IMR-90 (cell line): ENCODE measurements around the gene AKR1E2. TPM values are rescaled to one million over a fixed set of nuclear protein-coding genes. Genes with fewer than 3 reads are reported as not detected.

Experiments
- ATAC-seq: fragments of 200-7000 bp; cut with Tn5 transposase; 2 replicates; pipeline ENCODE4 v1.9.1; 2020; ENCODE audit warnings: low read depth, mild to moderate bottlenecking, moderate library complexity
- BruUV-seq: library from RNA; stranded (reverse); fragments of 400-500 nt; replicated peaks from 2 replicates; lab custom pipeline; 2021; lab: Mats Ljungman, UMichigan
- CTCF ChIA-PET: fragments of 300-600 bp; formaldehyde crosslinking; extraction: SDS; loops from one replicate; lab custom pipeline; 2021; ENCODE audit warnings: antibody characterized with exemption; lab: Yijun Ruan, JAX
- POLR2A ChIA-PET: fragments of 300-600 bp; sonication (Branson Sonifier 250); formaldehyde crosslinking; loops from one replicate; lab custom pipeline; 2022; ENCODE audit warnings: antibody characterized with exemption; ENCODE audit not compliant: unreplicated experiment; lab: Charles Lee
- DNase-seq: peaks from one replicate; pipeline ENCODE4 v3.0.0; 2013
- H2AFZ ChIP-seq: replicated peaks from 2 replicates; pipeline ENCODE3; 2013; ENCODE audit warnings: low read length, mild to moderate bottlenecking; ENCODE audit not compliant: poor library complexity
- H2AK5ac ChIP-seq: 2 replicates; pipeline ENCODE4 v1.6.1; 2013; ENCODE audit warnings: low read depth, low read length, inconsistent platforms
- H2AK9ac ChIP-seq: replicated peaks from 2 replicates; pipeline ENCODE3; 2013; ENCODE audit warnings: mild to moderate bottlenecking, low read depth, low read length, moderate library complexity; ENCODE audit not compliant: poor library complexity
- H2BK120ac ChIP-seq: 2 replicates; pipeline ENCODE4 v1.6.1; 2013; ENCODE audit warnings: low read depth, low read length, inconsistent platforms
- H2BK15ac ChIP-seq: 3 replicates; pipeline ENCODE4 v1.6.1; 2013; ENCODE audit warnings: low read depth, low read length, inconsistent platforms
- H2BK20ac ChIP-seq: 2 replicates; pipeline ENCODE4 v1.6.1; 2013; ENCODE audit warnings: low read depth, mild to moderate bottlenecking, inconsistent platforms, low read length, moderate library complexity
- H2BK5ac ChIP-seq: 2 replicates; pipeline ENCODE4 v1.6.1; 2013; ENCODE audit warnings: mild to moderate bottlenecking, low read depth, low read length, inconsistent platforms; ENCODE audit not compliant: poor library complexity, severe bottlenecking
- H3K14ac ChIP-seq: replicated peaks from 2 replicates; pipeline ENCODE4 v1.6.1; 2013; ENCODE audit warnings: low read depth, low read length, inconsistent platforms
- H3K18ac ChIP-seq: 2 replicates; pipeline ENCODE4 v1.6.1; 2013; ENCODE audit warnings: low read depth, low read length, control low read depth
- H3K23ac ChIP-seq: 2 replicates; pipeline ENCODE4 v1.6.1; 2013; ENCODE audit warnings: low read depth, low read length, inconsistent platforms
- H3K27ac ChIP-seq: 2 replicates; pipeline ENCODE4 v1.5.1; 2013; ENCODE audit warnings: mild to moderate bottlenecking, control low read depth, low read length; ENCODE audit not compliant: insufficient read depth
- H3K27me3 ChIP-seq: 2 replicates; pipeline ENCODE4 v1.6.1; 2013; ENCODE audit warnings: low read length; ENCODE audit not compliant: control insufficient read depth, insufficient read depth
- H3K36me3 ChIP-seq: 2 replicates; pipeline ENCODE4 v1.6.1; 2013; ENCODE audit warnings: low read length, mixed read lengths; ENCODE audit not compliant: control insufficient read depth, insufficient read depth
- H3K4ac ChIP-seq: 2 replicates; pipeline ENCODE4 v1.6.1; 2013; ENCODE audit warnings: low read depth, low read length, inconsistent platforms
- H3K4me1 ChIP-seq: 2 replicates; pipeline ENCODE4 v1.6.1; 2013; ENCODE audit warnings: low read length, mixed read lengths; ENCODE audit not compliant: control insufficient read depth, insufficient read depth
- H3K4me2 ChIP-seq: 2 replicates; pipeline ENCODE4 v1.6.1; 2013; ENCODE audit warnings: low read depth, mild to moderate bottlenecking, control low read depth, low read length, moderate library complexity
- H3K4me3 ChIP-seq: 2 replicates; pipeline ENCODE4 v1.5.1; 2013; ENCODE audit warnings: low read depth, mild to moderate bottlenecking, control low read depth, low read length, moderate library complexity; ENCODE audit not compliant: insufficient read depth
- H3K56ac ChIP-seq: 2 replicates; pipeline ENCODE4 v1.6.1; 2013; ENCODE audit warnings: low read length, inconsistent platforms; ENCODE audit not compliant: insufficient read depth; ENCODE audit errors: extremely low read depth
- H3K79me1 ChIP-seq, 2 experiments: 2 replicates each; pipeline ENCODE4 v1.6.1; 2013; ENCODE audit warnings: low read length in 2 of 2, inconsistent platforms in 1 of 2, low read depth in 1 of 2
- H3K9ac ChIP-seq: 2 replicates; pipeline ENCODE4 v1.6.1; 2013; ENCODE audit warnings: low read depth, low read length, control low read depth
- H3K9me1 ChIP-seq: 2 replicates; pipeline ENCODE4 v1.6.1; 2013; ENCODE audit warnings: low read length, inconsistent platforms; ENCODE audit not compliant: insufficient read depth
- H3K9me3 ChIP-seq: 2 replicates; pipeline ENCODE4 v1.6.1; 2013; ENCODE audit warnings: low read length; ENCODE audit not compliant: control insufficient read depth, insufficient read depth
- H4K20me1 ChIP-seq: 2 replicates; pipeline ENCODE4 v1.6.1; 2013; ENCODE audit warnings: low read length, inconsistent platforms; ENCODE audit not compliant: insufficient read depth
- H4K5ac ChIP-seq: 2 replicates; pipeline ENCODE4 v1.6.1; 2013; ENCODE audit warnings: mild to moderate bottlenecking, low read depth, low read length, control low read depth
- H4K8ac ChIP-seq, 2 experiments: 2 replicates each; pipeline ENCODE4 v1.6.1; 2013; ENCODE audit warnings: low read depth in 2 of 2, low read length in 2 of 2, control low read depth in 1 of 2, inconsistent platforms in 1 of 2
- H4K91ac ChIP-seq: 2 replicates; pipeline ENCODE4 v1.6.1; 2013; ENCODE audit warnings: low read depth, low read length, inconsistent platforms; ENCODE audit not compliant: insufficient read depth
- BHLHE40 ChIP-seq: fragments of 150-350 bp; IDR thresholded peaks from 2 replicates; pipeline ENCODE4 v1.6.1; 2016; ENCODE audit warnings: mild to moderate bottlenecking, low read depth, low read length
- CHD1 ChIP-seq: IDR thresholded peaks from 2 replicates; pipeline ENCODE4 v1.6.1; 2012; ENCODE audit warnings: low read depth, low read length, improper control_type of control experiment
- FOS ChIP-seq: fragments of 150-350 bp; IDR thresholded peaks from 2 replicates; pipeline ENCODE4 v1.6.1; 2016; ENCODE audit warnings: low read depth, low read length
- RAD21 ChIP-seq: IDR thresholded peaks from 2 replicates; pipeline ENCODE4 v1.6.1; 2012; ENCODE audit warnings: low read length, improper control_type of control experiment
- RCOR1 ChIP-seq: IDR thresholded peaks from 2 replicates; pipeline ENCODE4 v1.6.1; 2012; ENCODE audit warnings: mild to moderate bottlenecking, low read length, improper control_type of control experiment; ENCODE audit not compliant: insufficient replicate concordance
- USF2 ChIP-seq: fragments of 150-350 bp; IDR thresholded peaks from 2 replicates; pipeline ENCODE4 v1.6.1; 2017; ENCODE audit warnings: mild to moderate bottlenecking, antibody characterized with exemption, low read length, low read depth
- WGBS, 2 experiments: methylation state at CpG; one replicate each; pipeline versions ENCODE4 v1.1.5 to v1.1.7; 2013; ENCODE audit warnings: missing lambda C conversion rate in 2 of 2; ENCODE audit not compliant: insufficient read length in 1 of 2; ENCODE audit errors: extremely low coverage in 2 of 2; 5-methylcytosine and 5-hydroxymethylcytosine counted together
- dilution Hi-C: fragments of 300-500 bp; cut with HindIII; formaldehyde crosslinking; loops from one replicate; pipeline ENCODE4 v1.14.3; 2018; ENCODE audit warnings: low sequenced_read_pairs; ENCODE audit not compliant: unreplicated experiment
- in situ Hi-C: fragments of 300-500 bp; cut with MboI; formaldehyde crosslinking; loops from 3 replicates; pipeline ENCODE4 v1.14.3; 2019; ENCODE audit warnings: low sequenced_read_pairs, inconsistent platforms, mixed read lengths
- intact Hi-C: fragments of 100-400 bp; cut with micrococcal nuclease; formaldehyde crosslinking; loops from 2 replicates; pipeline ENCODE4 v1.10.0; 2022
- polyA plus RNA-seq, 3 experiments: library from polyadenylated mRNA; depleted of rRNA; stranded (reverse); fragments of >200 nt; gene quantifications; 2 replicates each; pipeline ENCODE4 v1.2.3, GENCODE V29; 2012; ENCODE audit warnings: low replicate concordance in 1 of 3
- total RNA-seq: library from RNA; depleted of rRNA; stranded (reverse); fragments of >200 nt; gene quantifications from 2 replicates; pipeline ENCODE4 v1.2.3, GENCODE V29; 2012

Gene AKR1E2
- total and polyA plus RNA-seq, 2 of the 4 experiments (the other 2 are of a cell fraction) = 1.2 to 3.4 TPM

GRCh38 chr10:4813023-4813422 is 13.0 kb upstream of the AKR1E2 start:
- dilution Hi-C loops = no loop called here

More at GRCh38 chr10:4813023-4813422, 13.0 kb upstream of the AKR1E2 start:
- peak overlapping the region; percentile 3 for H2BK5ac ChIP-seq
- H2AK9ac ChIP-seq = no peak overlapping the region
- H4K8ac ChIP-seq = peak overlapping the region in 1 of 2 experiments; percentile 77; a peak in 1 of 4 replicates
- H2AFZ ChIP-seq = peak overlapping the region; percentile 61
- H3K9me1 ChIP-seq = peaks cover 14% of the 10 kb centered on the region
- peak overlapping the region; percentile 24; the same call in 1 of the 3 replicates for H2BK15ac ChIP-seq
- peak; percentile 38 for ATAC-seq
- BruUV-seq = no TSS peak
- no peaks in the 10 kb centered on the region for H3K9me3 ChIP-seq
- ChIA-PET CTCF (interaction anchor here (1.4 kb wide), 1 partner anchor 37 kb away, joined by 5 read pairs; no protein-coding TSS in a partner anchor), POLR2A (no interaction called here)
- intact Hi-C loops = loop anchor here (10.0 kb wide), 1 partner anchor 572 kb away; no protein-coding TSS in a partner anchor
- no peak; the same call in 1 of the 2 replicates for TF ChIP-seq RAD21
- peak; percentile 74 for TF ChIP-seq BHLHE40
- no peak for TF ChIP-seq CHD1
- TF ChIP-seq USF2 = peak; percentile 80
- peak; percentile 34 for TF ChIP-seq RCOR1
- peak; percentile 79 for TF ChIP-seq FOS
- no peak overlapping the region for H4K5ac ChIP-seq
- H2BK120ac ChIP-seq = peak overlapping the region; percentile 54; the same call in 1 of the 2 replicates
- H3K36me3 ChIP-seq = no peaks in the 10 kb centered on the region
- in situ Hi-C loops = no loop called here
- peak overlapping the region; percentile 64; the same call in 1 of the 2 replicates for H2AK5ac ChIP-seq
- no peak overlapping the region for H4K91ac ChIP-seq
- H3K27ac ChIP-seq = no peak overlapping the region
- H3K23ac ChIP-seq = 0 out of 2 replicates have a peak overlapping the region, but pooled peaks have one; percentile 35
- WGBS, 2 experiments = 41% methylated on average over 3 of the region's 6 CpGs; no CpG with 5 or more reads in 1 of the 2 experiments
- H3K14ac ChIP-seq = peak overlapping the region; percentile 60
- no peak overlapping the region for H3K56ac ChIP-seq
- H3K79me1 ChIP-seq = peaks cover 0 to 31% of the 10 kb centered on the region in 2 experiments; a peak in 3 of 4 replicates
- H3K9ac ChIP-seq = no peak overlapping the region
- H3K4ac ChIP-seq = peak overlapping the region; percentile 72
- DNase-seq = peak; percentile 96
- H3K4me2 ChIP-seq = no peak overlapping the region
- H3K4me1 ChIP-seq = peaks cover 5% of the 10 kb centered on the region; the same call in 1 of the 2 replicates
- no peak overlapping the region for H3K4me3 ChIP-seq
- no peaks in the 10 kb centered on the region for H3K27me3 ChIP-seq
- no peak overlapping the region for H3K18ac ChIP-seq
- H4K20me1 ChIP-seq = no peaks in the 10 kb centered on the region
- peak overlapping the region; percentile 72; the same call in 1 of the 2 replicates for H2BK20ac ChIP-seq
